K562 (cell line): Measurements from ENCODE around the gene EXOC3. TPM values are rescaled to one million over a fixed set of nuclear protein-coding genes. Genes with fewer than 3 reads are reported as not detected.

Source experiments
- ATAC-seq: fragments of 200-7000 bp; cut with Tn5 transposase; 3 replicates; pipeline ENCODE4 v1.9.1; 2020; ENCODE audit warnings: moderate library complexity
- BruUV-seq: library from RNA; stranded (reverse); fragments of 400-500 nt; replicated peaks from 2 replicates; lab custom pipeline; 2021; lab: Mats Ljungman, UMichigan
- CTCF ChIA-PET: fragments of 300-600 bp; formaldehyde crosslinking; extraction: SDS; loops from one replicate; lab custom pipeline; 2021; ENCODE audit warnings: low intra/inter-chr PET ratio; lab: Yijun Ruan, JAX
- POLR2A ChIA-PET: fragments of 300-600, 350-650 bp; sonication (Branson Sonifier 250); formaldehyde crosslinking; extraction: SDS; loops from one replicate; lab custom pipeline; 2021; ENCODE audit warnings: antibody characterized with exemption, inconsistent platforms; lab: Yijun Ruan, JAX
- DNase-seq, 4 experiments: peaks; one replicate each; pipeline versions ENCODE4 v3.0.0 to v3.0.0-alpha.2; 2011 to 2018; ENCODE audit warnings: low spot score in 3 of 4, mixed read lengths in 3 of 4; ENCODE audit errors: extremely low read depth in 1 of 4
- FAIRE-seq: peaks from 2 replicates; lab custom pipeline; 2011; peaks lifted over from hg19 to GRCh38; lab: Jason Lieb, UNC
- H2AFZ ChIP-seq: 2 replicates; pipeline ENCODE4 v1.6.0; 2011; ENCODE audit warnings: low read depth, low read length, control low read depth, inconsistent platforms
- H3K27ac ChIP-seq: fragments of 200-600 bp; 3 replicates; pipeline ENCODE4 v1.8.0; 2011; ENCODE audit warnings: low read depth, mild to moderate bottlenecking, control low read depth, inconsistent platforms, low read length, moderate library complexity, mixed read lengths; ENCODE audit errors: extremely low read depth
- H3K27me3 ChIP-seq, 2 experiments: fragments of 300-600 bp in 1 of 2; 2 replicates in 1 of 2; 3 replicates in 1 of 2; pipeline versions ENCODE4 v1.6.0 to v1.8.0; 2011; ENCODE audit warnings: inconsistent platforms in 2 of 2, low read length in 2 of 2, mild to moderate bottlenecking in 1 of 2, mixed read lengths in 1 of 2, moderate library complexity in 1 of 2; ENCODE audit not compliant: control insufficient read depth in 2 of 2, insufficient read depth in 2 of 2
- H3K36me3 ChIP-seq: fragments of 300-600 bp; 3 replicates; pipeline ENCODE4 v1.8.0; 2011; ENCODE audit warnings: mild to moderate bottlenecking, low read length, inconsistent platforms; ENCODE audit not compliant: control insufficient read depth, insufficient read depth
- H3K4me1 ChIP-seq, 2 experiments: fragments of 200-600 bp in 1 of 2; replicated peaks in 1 of 2; 2 replicates in 1 of 2; 3 replicates in 1 of 2; pipeline versions ENCODE4 v1.5.1 to v1.8.0; 2011; ENCODE audit warnings: inconsistent platforms in 2 of 2, low read length in 2 of 2, mild to moderate bottlenecking in 1 of 2, mixed read lengths in 1 of 2, moderate library complexity in 1 of 2; ENCODE audit not compliant: control insufficient read depth in 2 of 2, insufficient read depth in 2 of 2
- H3K4me2 ChIP-seq: 2 replicates; pipeline ENCODE4 v1.6.1; 2011; ENCODE audit warnings: low read length, control low read depth, inconsistent platforms, mixed read lengths; ENCODE audit not compliant: insufficient read depth
- H3K4me3 ChIP-seq: fragments of 200-600 bp; sonication (generic), shearing (Covaris generic); 2 replicates; pipeline ENCODE4 v1.5.1; 2016; ENCODE audit warnings: control low read depth, inconsistent platforms
- H3K79me2 ChIP-seq: fragments of 200-600 bp; 3 replicates; pipeline ENCODE4 v1.8.0; 2011; ENCODE audit warnings: low read length, inconsistent platforms; ENCODE audit not compliant: control insufficient read depth, insufficient read depth
- H3K9ac ChIP-seq, 2 experiments: 2 replicates each; pipeline versions ENCODE4 v1.6.0 to v1.6.1; 2011; ENCODE audit warnings: low read depth in 2 of 2, low read length in 2 of 2, control low read depth in 1 of 2, inconsistent platforms in 1 of 2, mild to moderate bottlenecking in 1 of 2, mixed read lengths in 1 of 2; ENCODE audit not compliant: insufficient read depth in 1 of 2
- H3K9me1 ChIP-seq: one replicate; pipeline ENCODE4 v1.6.0; 2011; ENCODE audit warnings: inconsistent platforms, mild to moderate bottlenecking, low read length, moderate library complexity; ENCODE audit not compliant: control insufficient read depth, insufficient read depth
- H3K9me3 ChIP-seq: replicated peaks from 2 replicates; pipeline ENCODE4 v1.5.1; 2011; ENCODE audit warnings: low read depth, low read length, inconsistent platforms; ENCODE audit not compliant: control insufficient read depth, insufficient read depth
- H4K20me1 ChIP-seq: replicated peaks from 2 replicates; pipeline ENCODE4 v1.6.1; 2011; ENCODE audit warnings: low read length, inconsistent platforms, mixed read lengths; ENCODE audit not compliant: control insufficient read depth, insufficient read depth
- RAD21 ChIP-seq, 2 experiments: fragments of 250-450 bp in 1 of 2; fragments of 450-650 bp in 1 of 2; sonication (Bioruptor Pico) in 1 of 2; formaldehyde crosslinking in 1 of 2; IDR thresholded peaks in 1 of 2; conservative IDR thresholded peaks in 1 of 2; 2 replicates each; pipeline versions ENCODE4 v1.4.0 to v1.8.0; 2020 to 2022; ENCODE audit warnings: mild to moderate bottlenecking in 2 of 2, moderate library complexity in 1 of 2
- SNIP1 ChIP-seq: fragments of 450-650 bp; IDR thresholded peaks from 2 replicates; pipeline ENCODE4 v1.7.1; 2017; ENCODE audit warnings: low read depth, mild to moderate bottlenecking
- SP2 ChIP-seq: IDR thresholded peaks from 2 replicates; pipeline ENCODE4 v1.6.1; 2011; ENCODE audit warnings: mild to moderate bottlenecking, low read depth, low read length, moderate library complexity; ENCODE audit not compliant: poor library complexity, severe bottlenecking; ENCODE audit errors: extremely low read depth
- YY1 ChIP-seq, 3 experiments: IDR thresholded peaks; 2 replicates each; pipeline ENCODE4 v1.6.1; 2011; ENCODE audit warnings: low read length in 2 of 3, mild to moderate bottlenecking in 2 of 3, moderate library complexity in 2 of 3, borderline replicate concordance in 1 of 3, control low read depth in 1 of 3, low read depth in 1 of 3; ENCODE audit not compliant: insufficient read depth in 3 of 3, insufficient replicate concordance in 2 of 3, control insufficient read depth in 1 of 3, insufficient read length in 1 of 3; ENCODE audit errors: extremely low read depth in 1 of 3
- ZNF316 ChIP-seq: fragments of 450-650 bp; IDR thresholded peaks from 2 replicates; pipeline ENCODE4 v1.6.1; 2016
- WGBS: fragments of 100-300 bp; shearing (Covaris generic); methylation state at CpG from one replicate; pipeline ENCODE4 v1.1.6; 2016; ENCODE audit warnings: low coverage, mixed read lengths; ENCODE audit not compliant: insufficient coverage; ENCODE audit errors: missing lambda C conversion rate; 5-methylcytosine and 5-hydroxymethylcytosine counted together
- in situ Hi-C: fragments of 300-500 bp; cut with MboI; formaldehyde crosslinking; loops from 4 replicates; pipeline ENCODE4 v1.15.0; 2018; ENCODE audit warnings: inconsistent platforms, mixed read lengths
- intact Hi-C: fragments of 100-400 bp; cut with micrococcal nuclease; formaldehyde crosslinking; loops from 2 replicates; pipeline ENCODE4 v1.14.2; 2022
- polyA plus RNA-seq, 8 experiments: library from polyadenylated mRNA; depleted of rRNA in 4 of 8; stranded (reverse) in 5 of 8; unstranded in 3 of 8; fragments of >200 nt; fragmentation: Nextera tagmentation in 2 of 8; fragmentation: Illumina TruSeq in 1 of 8; extraction: Ambion mirVana in 2 of 8; extraction: Trizol in 1 of 8; gene quantifications; 2 replicates each; pipeline versions ENCODE4 v1.2.1 to v1.2.3, GENCODE V29; 2011 to 2014; ENCODE audit warnings: inconsistent platforms in 1 of 8, missing spikeins in 1 of 8
- total RNA-seq, 7 experiments: library from RNA; depleted of rRNA in 6 of 7; stranded (reverse); fragments of >200 nt in 6 of 7; fragmentation: Illumina TruSeq in 2 of 7; extraction: Trizol in 2 of 7; gene quantifications; 2 replicates each; pipeline versions ENCODE4 v1.2.1 to v1.2.3, GENCODE V29; 2011 to 2021; ENCODE audit warnings: low replicate concordance in 1 of 7
- TF ChIP-seq, protein P1 (sequence below), 3 experiments: IDR thresholded peaks in 2 of 3; conservative IDR thresholded peaks in 1 of 3; 2 replicates each; pipeline ENCODE4 v1.5.1; 2011 to 2012; ENCODE audit warnings: low read length in 3 of 3, mild to moderate bottlenecking in 3 of 3, control low read depth in 2 of 3, improper control_type of control experiment in 1 of 3, inconsistent platforms in 1 of 3, low read depth in 1 of 3, mixed read lengths in 1 of 3, moderate library complexity in 1 of 3; ENCODE audit not compliant: insufficient read depth in 2 of 3
- TF ChIP-seq, protein P2 (sequence below): sonication (generic); formaldehyde crosslinking; IDR thresholded peaks from 2 replicates; pipeline ENCODE4 v1.8.0; 2022; ENCODE audit warnings: mild to moderate bottlenecking, missing genetic modification reagents

EXOC3 gene
- total and polyA plus RNA-seq, 9 of the 15 experiments (the other 6 are each of a cell fraction or from before 2014, with no cell fraction given) = 1.4 to 41.9 (median 22.4) TPM

DNA sequence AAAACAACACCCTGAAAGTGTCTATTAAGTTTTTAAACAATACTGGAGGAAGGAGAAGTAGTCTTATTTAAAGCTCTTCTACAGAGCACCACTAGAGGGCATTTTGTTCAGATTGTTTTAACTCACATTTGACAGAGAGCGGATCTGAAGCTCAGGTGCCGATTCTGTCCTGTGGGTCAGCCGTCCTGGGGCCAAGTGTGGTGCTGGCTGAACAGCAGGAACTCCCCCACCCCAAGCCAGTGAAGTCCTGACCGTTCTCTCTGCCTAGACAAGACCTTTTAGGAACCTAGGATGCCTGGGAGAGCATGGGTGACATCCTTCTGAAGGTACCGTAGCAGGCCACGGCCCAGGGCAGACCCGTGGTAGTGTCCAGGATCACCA, 3.9 kb downstream of the EXOC3 start (continued):
- TF ChIP-seq RAD21 (CRISPR knock-in tag; conservative IDR thresholded peaks at IDR 0.05 in 1 of 2, IDR thresholded peaks at IDR 0.05 in 1 of 2) = peak in 1 of 2 experiments; percentile 44; a peak in 2 of 4 replicates
- TF ChIP-seq, protein P1, sequence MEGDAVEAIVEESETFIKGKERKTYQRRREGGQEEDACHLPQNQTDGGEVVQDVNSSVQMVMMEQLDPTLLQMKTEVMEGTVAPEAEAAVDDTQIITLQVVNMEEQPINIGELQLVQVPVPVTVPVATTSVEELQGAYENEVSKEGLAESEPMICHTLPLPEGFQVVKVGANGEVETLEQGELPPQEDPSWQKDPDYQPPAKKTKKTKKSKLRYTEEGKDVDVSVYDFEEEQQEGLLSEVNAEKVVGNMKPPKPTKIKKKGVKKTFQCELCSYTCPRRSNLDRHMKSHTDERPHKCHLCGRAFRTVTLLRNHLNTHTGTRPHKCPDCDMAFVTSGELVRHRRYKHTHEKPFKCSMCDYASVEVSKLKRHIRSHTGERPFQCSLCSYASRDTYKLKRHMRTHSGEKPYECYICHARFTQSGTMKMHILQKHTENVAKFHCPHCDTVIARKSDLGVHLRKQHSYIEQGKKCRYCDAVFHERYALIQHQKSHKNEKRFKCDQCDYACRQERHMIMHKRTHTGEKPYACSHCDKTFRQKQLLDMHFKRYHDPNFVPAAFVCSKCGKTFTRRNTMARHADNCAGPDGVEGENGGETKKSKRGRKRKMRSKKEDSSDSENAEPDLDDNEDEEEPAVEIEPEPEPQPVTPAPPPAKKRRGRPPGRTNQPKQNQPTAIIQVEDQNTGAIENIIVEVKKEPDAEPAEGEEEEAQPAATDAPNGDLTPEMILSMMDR (IDR thresholded peaks at IDR 0.05 in 2 of 3, conservative IDR thresholded peaks at IDR 0.05 in 1 of 3; ENCODE audit: insufficient read depth in 2 of 3, low read depth in 1 of 3, low read length in 3 of 3) = peak; percentile 45 to 70 (median 63); a peak in 5 of 6 replicates

DNA sequence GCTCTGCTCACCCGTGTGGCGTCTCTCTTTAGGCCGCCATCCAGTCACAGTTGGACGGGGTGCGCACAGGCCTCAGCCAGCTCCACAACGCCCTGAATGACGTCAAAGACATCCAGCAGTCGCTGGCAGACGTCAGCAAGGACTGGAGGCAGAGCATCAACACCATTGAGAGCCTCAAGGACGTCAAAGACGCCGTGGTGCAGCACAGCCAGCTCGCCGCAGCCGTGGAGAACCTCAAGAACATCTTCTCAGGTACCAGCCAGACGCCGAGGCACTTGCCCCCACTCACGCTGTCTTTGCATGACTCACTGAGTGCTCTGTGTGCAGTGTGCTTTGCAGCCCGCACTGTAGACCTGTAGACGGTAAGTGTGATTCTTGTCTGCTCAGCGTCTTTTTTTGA, 4.5 kb downstream of the EXOC3 start:
- no peak overlapping the region for H3K27ac ChIP-seq
- 93% methylated on average over 19 of the region's 21 CpGs for WGBS
- peaks cover 63% of the 10 kb centered on the region for H3K36me3 ChIP-seq
- FAIRE-seq (no peak), ATAC-seq (no peak), DNase-seq (no peak)
- no peaks in the 10 kb centered on the region for H3K27me3 ChIP-seq
- H3K9me3 ChIP-seq = peaks cover 8% of the 10 kb centered on the region; the same call in 1 of the 2 replicates
- H3K4me1 ChIP-seq = peaks cover 8 to 24% of the 10 kb centered on the region in 2 experiments; a peak in 3 of 5 replicates
- ChIA-PET POLR2A (interaction anchor here (1.5 kb wide), 2 partner anchors 9 to 24 kb away, joined by 4 to 5 read pairs; no protein-coding TSS in a partner anchor), CTCF (interaction anchor here (0.8 kb wide), 1 partner anchor 11 kb away, joined by 3 read pairs; no protein-coding TSS in a partner anchor)
- H3K9ac ChIP-seq = no peak overlapping the region
- BruUV-seq = no TSS peak
- no peak overlapping the region for H3K4me2 ChIP-seq
- no peak overlapping the region for H2AFZ ChIP-seq
- peaks cover 9% of the 10 kb centered on the region for H3K9me1 ChIP-seq
- no peak overlapping the region for H3K4me3 ChIP-seq
- TF ChIP-seq SNIP1 = no peak
- TF ChIP-seq, protein P2, sequence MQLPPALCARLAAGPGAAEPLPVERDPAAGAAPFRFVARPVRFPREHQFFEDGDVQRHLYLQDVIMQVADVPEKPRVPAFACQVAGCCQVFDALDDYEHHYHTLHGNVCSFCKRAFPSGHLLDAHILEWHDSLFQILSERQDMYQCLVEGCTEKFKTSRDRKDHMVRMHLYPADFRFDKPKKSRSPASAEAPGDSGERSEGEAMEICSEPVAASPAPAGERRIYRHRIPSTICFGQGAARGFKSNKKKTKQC = no peak
- TF ChIP-seq YY1 (IDR thresholded peaks at IDR 0.05; ENCODE audit: borderline replicate concordance in 1 of 3, control insufficient read depth in 1 of 3, extremely low read depth in 1 of 3, insufficient read depth in 3 of 3, insufficient read length in 1 of 3, insufficient replicate concordance in 2 of 3, low read depth in 1 of 3, low read length in 2 of 3) = no peak
- TF ChIP-seq ZNF316 = peak; percentile 37; the same call in 1 of the 2 replicates
- TF ChIP-seq SP2 = no peak
- in situ Hi-C loops = no loop called here
- H3K79me2 ChIP-seq = peaks cover 25% of the 10 kb centered on the region
- H4K20me1 ChIP-seq = no peaks in the 10 kb centered on the region; the same call in 1 of the 2 replicates
- intact Hi-C loops = no loop called here
